GM18951 (cell line): ENCODE data around the gene ZNF804A.

Source experiments
- POLR2A ChIP-seq: IDR thresholded peaks from 4 replicates; pipeline ENCODE4 v1.6.1; 2011; ENCODE audit warnings: mild to moderate bottlenecking; ENCODE audit not compliant: insufficient read length, insufficient read depth; ENCODE audit errors: extremely low read depth
- in situ Hi-C: fragments of 300-500 bp; cut with MboI; formaldehyde crosslinking; loops from one replicate; pipeline ENCODE4 v1.12.0; 2022; ENCODE audit warnings: low sequenced_read_pairs, mixed read lengths, inconsistent platforms; ENCODE audit not compliant: unreplicated experiment

ZNF804A gene

DNA sequence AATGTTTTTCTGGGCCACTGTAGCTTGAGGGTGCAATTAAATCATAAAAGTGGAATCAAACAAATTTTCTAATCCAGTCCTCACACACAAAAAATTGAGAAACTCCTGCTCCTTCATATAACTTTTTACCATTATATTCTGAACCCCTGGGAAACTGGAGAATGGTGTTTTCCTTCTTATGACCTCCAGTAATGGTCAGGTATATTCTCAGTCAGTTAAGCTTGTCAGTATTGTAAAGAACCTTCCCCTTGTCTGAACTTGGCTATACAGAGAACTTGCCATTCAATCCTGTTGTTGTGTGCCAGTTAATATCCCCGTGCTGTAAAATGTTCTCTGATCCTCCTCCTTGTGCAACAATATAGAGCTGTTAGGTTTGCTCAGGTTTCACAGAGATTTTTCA, 39.5 kb downstream of the ZNF804A start:
- TF ChIP-seq POLR2A, result no peak
- in situ Hi-C loops, result no loop called here

DNA sequence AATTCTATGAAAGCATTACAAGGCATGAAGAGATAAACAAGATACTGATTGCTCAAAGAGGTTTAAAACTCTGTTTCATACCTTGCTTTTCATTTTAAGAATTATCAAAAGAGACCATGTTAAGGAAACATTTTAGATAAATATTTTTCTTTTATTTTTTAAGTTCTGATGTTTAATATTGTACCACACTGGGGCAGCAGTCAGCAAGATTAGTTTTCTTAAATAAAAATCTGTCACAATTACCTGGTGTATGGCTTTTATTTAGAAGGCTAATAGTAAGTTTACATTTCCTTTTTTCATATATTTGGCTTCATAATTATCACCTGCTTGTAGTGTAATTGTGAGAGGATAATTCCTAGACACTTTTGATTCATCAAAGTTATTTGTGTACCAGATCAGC, 46.4 kb downstream of the ZNF804A start:
- TF ChIP-seq POLR2A, result no peak
- in situ Hi-C loops, result no loop called here

DNA sequence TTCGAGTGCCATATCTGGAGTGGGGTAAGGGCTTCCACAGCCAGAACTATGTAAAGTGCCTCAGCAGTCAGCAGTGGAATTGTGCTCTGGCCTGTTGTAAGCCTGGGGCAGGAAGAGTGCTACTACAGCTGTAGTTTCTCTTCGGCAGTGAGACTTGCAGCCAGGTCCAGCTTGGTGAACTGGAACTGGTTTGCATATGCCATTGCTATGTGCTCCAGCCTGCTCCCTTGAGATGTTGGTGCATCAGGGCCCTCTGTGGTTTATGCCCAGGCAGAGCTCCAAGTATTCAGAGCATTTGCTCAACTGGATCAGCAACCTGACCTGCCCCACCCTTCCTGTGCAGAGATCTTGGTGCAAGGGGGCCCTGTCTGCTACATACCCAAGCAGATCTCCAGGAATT, 47.8 kb downstream of the ZNF804A start:
- in situ Hi-C loops, result no loop called here
- TF ChIP-seq POLR2A, result no peak

DNA sequence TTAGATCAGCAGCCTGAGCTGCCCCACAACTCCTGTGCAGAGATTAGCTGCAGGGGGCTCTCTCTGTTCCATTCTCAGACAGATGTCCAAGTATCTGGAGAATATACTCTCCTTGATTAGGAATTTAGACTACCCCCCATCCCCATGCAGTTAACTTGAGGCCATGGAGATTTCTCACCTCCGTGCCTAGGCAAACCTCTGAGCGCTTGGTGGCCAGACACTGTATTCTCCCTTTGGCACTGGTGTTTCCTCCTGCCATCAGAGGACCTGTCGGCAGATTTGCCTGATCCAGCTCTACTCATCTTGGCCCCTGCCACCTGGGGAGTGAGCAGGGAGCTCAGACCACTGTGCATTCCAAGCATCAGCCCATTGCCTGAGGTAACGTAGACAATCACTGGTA, 48.3 kb downstream of the ZNF804A start:
- TF ChIP-seq POLR2A, result no peak
- in situ Hi-C loops, result no loop called here

DNA sequence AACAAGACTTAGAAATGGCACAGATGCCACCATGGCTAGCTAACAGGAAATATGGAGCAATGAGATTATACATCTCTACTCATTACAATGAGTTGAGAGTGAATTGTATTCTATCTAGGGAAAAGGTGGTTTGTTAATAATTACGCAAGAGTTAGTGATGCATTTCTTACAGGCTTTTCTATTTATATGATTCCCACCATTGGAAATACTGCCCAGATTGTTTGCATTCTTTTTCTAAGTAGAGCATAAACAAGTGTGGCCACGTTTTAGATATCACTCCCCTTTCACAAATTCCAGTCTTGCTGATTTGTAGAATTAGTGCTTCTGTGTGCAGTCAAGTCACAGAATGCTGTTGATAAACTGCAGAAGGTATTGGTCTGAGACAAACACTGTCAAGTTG, 56.6 kb downstream of the ZNF804A start:
- TF ChIP-seq POLR2A, result no peak
- in situ Hi-C loops, result no loop called here

DNA sequence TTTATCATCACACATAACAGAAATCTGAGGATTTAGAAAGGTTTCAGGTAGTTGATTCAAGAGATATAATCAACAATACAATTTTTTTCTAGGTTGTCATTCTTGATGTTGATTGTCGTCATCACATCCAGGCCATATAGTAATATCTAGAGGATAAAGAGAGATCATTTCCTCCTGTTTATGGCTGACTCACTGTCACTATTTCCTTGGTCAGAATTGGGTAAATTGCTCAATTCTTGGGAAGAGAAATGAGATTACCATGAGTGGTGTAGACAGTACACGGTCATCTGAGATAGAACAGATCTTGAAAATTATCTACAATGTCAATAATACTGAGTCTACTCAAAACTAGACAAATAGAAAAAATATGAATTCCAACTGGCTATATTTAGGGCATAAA, 78.8 kb downstream of the ZNF804A start:
- in situ Hi-C loops, result no loop called here
- TF ChIP-seq POLR2A, result no peak

DNA sequence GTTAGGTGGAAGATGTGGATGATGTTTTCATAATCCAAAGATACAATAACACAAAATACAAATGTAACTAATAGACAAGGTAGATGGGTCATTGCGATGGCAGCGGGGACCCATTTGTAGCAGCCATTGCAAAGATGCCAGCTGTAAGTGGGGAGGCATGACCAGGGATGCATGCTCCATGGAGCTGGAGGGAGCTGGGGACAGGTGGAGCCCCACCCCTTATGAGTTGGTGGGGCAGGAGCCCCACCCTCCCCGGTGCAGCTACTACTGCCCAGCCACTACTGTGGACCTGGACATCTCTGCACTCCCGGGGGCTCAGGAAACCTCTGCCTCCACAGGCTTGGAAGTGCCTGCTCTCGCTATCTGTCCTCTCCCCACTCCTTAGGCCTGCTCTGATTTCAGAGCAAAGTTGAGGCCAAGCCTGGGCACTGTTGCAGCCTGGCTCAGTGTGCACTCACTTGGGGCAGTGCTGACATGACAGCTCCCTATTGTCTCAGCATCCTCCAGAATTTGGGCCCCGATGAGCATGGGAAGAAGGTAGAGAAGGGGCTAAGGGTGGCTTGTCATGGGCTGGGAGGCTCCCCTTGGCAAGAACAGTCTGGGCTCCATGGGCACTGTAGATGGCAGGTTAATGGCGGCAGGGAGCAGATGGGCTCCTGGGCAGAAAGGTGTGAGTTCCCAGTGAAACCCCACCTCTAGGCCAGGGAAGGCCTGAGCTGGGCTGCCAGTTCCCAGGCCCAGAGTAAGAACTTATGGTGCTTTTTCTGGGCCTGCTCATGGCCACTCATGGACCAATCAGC, 81.1 kb downstream of the ZNF804A start:
- in situ Hi-C loops, result no loop called here
- no peak for TF ChIP-seq POLR2A

DNA sequence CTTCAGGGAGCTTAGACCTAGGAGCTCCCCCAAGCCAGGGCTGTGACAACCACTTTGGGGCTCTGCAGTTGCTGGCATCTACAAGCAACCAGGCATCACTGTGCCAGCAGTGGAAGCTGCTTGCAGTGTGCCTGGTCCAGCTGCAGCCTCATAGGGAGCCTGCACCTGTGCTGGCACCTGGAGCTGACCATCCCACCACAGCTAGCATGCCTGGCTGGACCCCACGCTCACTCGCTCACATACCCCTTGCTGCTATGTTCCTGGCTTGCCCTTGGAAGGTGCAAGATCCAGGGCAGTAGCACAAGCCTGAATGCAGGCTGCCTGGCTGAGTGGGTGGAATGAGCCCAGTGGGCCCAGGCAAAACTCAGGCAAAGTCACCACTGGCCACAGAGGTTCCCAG, 82.5 kb downstream of the ZNF804A start:
- no peak for TF ChIP-seq POLR2A
- in situ Hi-C loops, result no loop called here

DNA sequence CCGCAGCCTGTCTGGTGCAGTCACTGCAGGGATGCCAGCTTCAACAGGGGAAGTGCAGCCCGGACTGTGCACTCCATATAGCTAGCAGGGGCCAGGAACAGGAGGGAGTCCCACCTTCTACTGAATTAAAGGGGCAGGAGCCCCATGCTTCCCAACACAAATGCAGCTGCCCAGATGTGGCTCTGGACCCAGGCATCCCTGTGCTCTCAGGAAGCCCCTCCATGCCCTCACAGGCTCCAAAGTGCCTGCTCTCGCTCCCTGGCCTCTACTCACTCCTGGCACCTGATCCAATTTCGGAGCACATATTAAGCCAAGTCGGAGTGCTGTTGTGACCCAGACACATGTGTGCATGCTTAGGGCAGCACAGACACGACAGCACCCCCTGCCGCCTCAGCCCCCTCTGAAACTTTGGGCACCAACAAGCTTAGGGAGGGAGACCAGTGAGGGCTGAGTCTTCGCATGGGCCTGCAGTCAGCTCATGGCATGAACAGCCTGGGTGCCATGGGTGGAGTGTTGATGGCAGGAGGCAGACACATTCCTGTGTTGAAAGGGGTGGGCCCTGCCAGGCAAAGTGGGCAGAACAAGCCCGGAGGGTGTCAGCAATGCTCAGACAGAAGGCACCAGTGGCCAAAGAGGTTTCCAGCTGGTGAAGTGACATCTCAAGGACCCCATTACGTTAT, 83.5 kb downstream of the ZNF804A start:
- no peak for TF ChIP-seq POLR2A
- in situ Hi-C loops, result no loop called here

DNA sequence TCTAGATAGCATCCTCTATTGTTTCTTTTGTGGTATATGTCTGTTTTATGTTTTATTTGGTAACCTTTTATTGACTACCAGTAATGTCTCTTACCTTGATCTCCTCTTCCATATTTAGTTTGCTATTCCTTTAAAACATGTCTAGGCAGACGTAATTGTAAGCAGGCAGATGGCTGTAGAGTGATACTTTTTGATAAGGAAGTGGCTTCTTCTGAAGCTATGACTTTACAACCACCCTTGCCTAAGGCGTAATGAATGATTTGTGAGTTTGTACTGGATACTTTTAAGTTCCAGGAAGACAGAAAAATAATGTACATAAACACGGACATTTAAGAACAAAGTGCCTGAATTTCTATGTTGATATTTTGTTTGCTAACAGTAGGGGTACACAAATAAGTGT, 85.6 kb downstream of the ZNF804A start:
- TF ChIP-seq POLR2A, result no peak
- in situ Hi-C loops, result no loop called here

DNA sequence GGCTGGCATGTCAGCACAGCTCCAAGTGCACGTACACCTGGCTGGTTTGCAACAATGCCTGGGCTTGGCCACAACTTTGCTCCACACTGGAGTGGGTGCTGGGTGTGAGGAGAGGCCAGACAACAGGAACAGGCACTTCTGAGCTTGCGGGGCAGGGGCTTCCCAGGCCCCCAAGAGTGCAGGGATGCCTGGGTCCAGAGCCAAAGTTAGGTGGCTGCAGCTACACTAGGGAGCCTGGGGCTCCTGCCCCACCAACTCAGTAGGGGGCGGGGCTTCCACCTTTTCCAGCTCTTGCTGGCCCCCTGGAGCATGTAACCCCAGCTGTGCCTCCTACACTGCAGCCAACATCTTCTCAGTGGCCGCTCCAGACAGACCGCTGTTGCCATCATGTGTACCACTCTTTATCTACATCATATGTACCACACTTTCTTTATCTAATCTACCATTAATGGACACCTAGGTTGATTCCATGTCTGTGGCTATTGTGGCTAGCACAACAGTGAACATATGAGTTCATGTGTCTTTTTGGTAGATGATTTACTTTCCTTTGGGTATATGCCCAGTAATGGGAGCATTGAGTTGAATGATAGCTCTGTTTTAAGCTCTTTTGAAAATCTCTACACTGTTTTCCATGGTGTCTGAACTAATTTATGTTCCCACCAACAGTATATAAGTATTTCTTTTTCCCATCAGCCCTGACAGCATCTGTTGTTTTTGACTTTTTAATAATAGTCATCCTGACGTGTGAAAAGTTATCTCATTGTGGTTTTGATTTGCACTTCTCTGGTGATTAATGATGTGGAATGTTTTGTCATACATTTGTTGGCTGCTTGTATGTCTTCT, 87.9 kb downstream of the ZNF804A start:
- in situ Hi-C loops, result no loop called here
- TF ChIP-seq POLR2A, result no peak

DNA sequence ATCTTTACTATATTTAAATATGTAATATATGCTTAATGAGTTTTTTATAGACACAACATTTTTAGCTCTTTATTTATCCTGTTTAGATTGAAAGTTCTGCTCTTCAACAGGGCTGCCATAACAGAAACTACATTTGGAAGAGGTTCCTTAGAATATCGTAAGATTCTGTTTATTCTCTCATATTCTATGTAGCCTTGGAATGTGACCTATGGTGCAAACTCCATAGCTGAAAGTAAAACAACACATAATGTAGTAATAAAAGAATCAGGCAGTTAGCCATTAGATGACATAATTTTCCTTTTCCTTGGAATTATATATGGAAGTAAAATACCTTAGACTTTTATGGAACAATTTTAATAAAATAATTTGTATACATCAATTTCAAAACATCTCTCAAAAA, 91.3 kb downstream of the ZNF804A start:
- no peak for TF ChIP-seq POLR2A
- in situ Hi-C loops, result no loop called here

DNA sequence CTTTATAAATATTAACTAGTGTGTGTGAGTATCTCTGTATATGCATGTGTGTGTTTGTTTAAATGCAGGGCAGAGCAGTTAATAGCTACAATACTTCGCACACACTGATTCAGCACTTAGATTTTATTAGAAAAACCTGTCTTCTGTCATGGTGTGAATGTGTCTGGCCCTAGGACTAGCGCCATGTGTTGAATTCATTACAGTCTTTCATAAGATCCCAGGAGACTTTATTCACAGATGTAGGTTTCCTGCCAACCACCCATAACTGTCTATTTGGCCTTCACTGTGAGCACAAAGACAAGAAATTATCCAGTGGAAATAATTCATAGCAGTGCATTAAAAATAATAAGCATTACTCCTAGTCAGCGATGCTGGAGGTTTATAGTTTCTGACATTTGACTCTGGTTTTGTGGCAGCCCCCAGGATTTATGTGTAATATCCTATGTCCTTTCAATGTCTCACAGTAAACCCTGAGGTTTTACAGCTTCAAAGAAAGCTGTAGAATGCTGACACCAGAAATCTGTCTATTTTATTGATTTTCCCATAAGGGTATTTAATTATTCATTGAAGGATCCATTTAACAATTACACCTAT, 93.9 kb downstream of the ZNF804A start:
- in situ Hi-C loops, result no loop called here
- no peak for TF ChIP-seq POLR2A
